ENCODE results near the gene LIPC.

LIPC gene

GRCh38 chr15:58517682-58518525 lies 86.1 kb downstream of the LIPC start:
- DNase-seq (ENCODE audit: low read depth in 2 of 2), result peak in 1 of 2 donors; percentile 8

GRCh38 chr15:58518626-58519025 lies 86.8 kb downstream of the LIPC start:
- no peak for DNase-seq (ENCODE audit: low read depth in 2 of 2)

- no peak for DNase-seq (ENCODE audit: low read depth in 2 of 2)
Measured at GRCh38 chr15:58519516-58519915, 87.7 kb downstream of the LIPC start.

GRCh38 chr15:58520464-58520863 lies 88.7 kb downstream of the LIPC start:
- DNase-seq (ENCODE audit: low read depth in 2 of 2), result no peak

GRCh38 chr15:58520936-58521292 lies 89.1 kb downstream of the LIPC start:
- DNase-seq (ENCODE audit: low read depth in 2 of 2), result no peak

GRCh38 chr15:58521293-58521991 lies 89.7 kb downstream of the LIPC start:
- DNase-seq (ENCODE audit: low read depth in 2 of 2), result no peak

- no peak for DNase-seq (ENCODE audit: low read depth in 2 of 2)
Measured at GRCh38 chr15:58522391-58522790, 90.6 kb downstream of the LIPC start.

GRCh38 chr15:58522865-58523264 lies 91.1 kb downstream of the LIPC start:
- no peak for DNase-seq (ENCODE audit: low read depth in 2 of 2)

- DNase-seq (ENCODE audit: low read depth in 2 of 2), result no peak
Measured at GRCh38 chr15:58523634-58524033, 91.8 kb downstream of the LIPC start.

- DNase-seq (ENCODE audit: low read depth in 2 of 2), result no peak
Measured at GRCh38 chr15:58524247-58524646, 92.5 kb downstream of the LIPC start.

- DNase-seq (ENCODE audit: low read depth in 2 of 2), result no peak
Measured at GRCh38 chr15:58525991-58526421, 94.2 kb downstream of the LIPC start.

GRCh38 chr15:58526647-58527192 lies 94.9 kb downstream of the LIPC start:
- DNase-seq (ENCODE audit: low read depth in 2 of 2), result no peak

- no peak for DNase-seq (ENCODE audit: low read depth in 2 of 2)
Measured at GRCh38 chr15:58527573-58528187, 95.9 kb downstream of the LIPC start.

GRCh38 chr15:58528188-58528870 lies 96.5 kb downstream of the LIPC start:
- no peak for DNase-seq (ENCODE audit: low read depth in 2 of 2)

GRCh38 chr15:58529041-58529440 lies 97.2 kb downstream of the LIPC start:
- no peak for DNase-seq (ENCODE audit: low read depth in 2 of 2)

- DNase-seq (ENCODE audit: low read depth in 2 of 2), result no peak
Measured at GRCh38 chr15:58530056-58530590, 98.3 kb downstream of the LIPC start.

GRCh38 chr15:58532126-58532525 lies 100.3 kb downstream of the LIPC start:
- no peak for DNase-seq (ENCODE audit: low read depth in 2 of 2)

- DNase-seq (ENCODE audit: low read depth in 2 of 2), result no peak
Measured at GRCh38 chr15:58534556-58534955, 102.8 kb downstream of the LIPC start.

GRCh38 chr15:58535337-58535736 lies 103.5 kb downstream of the LIPC start:
- DNase-seq (ENCODE audit: low read depth in 2 of 2), result no peak

GRCh38 chr15:58535894-58536293 lies 104.1 kb downstream of the LIPC start:
- DNase-seq (ENCODE audit: low read depth in 2 of 2), result no peak

- no peak for DNase-seq (ENCODE audit: low read depth in 2 of 2)
Measured at GRCh38 chr15:58536414-58536813, 104.6 kb downstream of the LIPC start.

- no peak for DNase-seq (ENCODE audit: low read depth in 2 of 2)
Measured at GRCh38 chr15:58537033-58537432, 105.2 kb downstream of the LIPC start.

Data from stimulated activated CD8-positive, alpha-beta memory T cell treated with anti-CD3 and anti-CD28 coated beads, Interleukin-7, amount 100 ng/mL, for 4 hours (primary cell).